Lower leg skin (tissue), 4 donors: ENCODE measurements around the gene ATXN1L. TPM values are rescaled to one million over a fixed set of nuclear protein-coding genes. Genes with fewer than 3 reads are reported as not detected.
"Not testable (repeated sequence)": the region's sequence is repeated elsewhere in the genome, so short reads cannot be mapped to it uniquely, and the experiment has no call there.

ENCODE experiments used
- DNase-seq, 2 donors: peaks; one replicate each; pipeline ENCODE4 v3.0.0-alpha.2; 2019; ENCODE audit warnings: low spot score in 2 of 2
- H3K4me3 ChIP-seq: fragments of 200-600 bp; sonication (generic); 2 replicates; pipeline ENCODE4 v1.5.1; 2017; ENCODE audit warnings: mild to moderate bottlenecking, low read depth; ENCODE audit not compliant: poor library complexity, severe bottlenecking
- CTCF ChIP-seq, 3 donors: fragments of 450-650 bp; IDR thresholded peaks; one replicate each; pipeline ENCODE4 v1.5.1; 2016; ENCODE audit warnings: antibody characterized with exemption in 3 of 3, mild to moderate bottlenecking in 3 of 3, moderate library complexity in 2 of 3
- POLR2A ChIP-seq, 2 donors: fragments of 450-650 bp; IDR thresholded peaks; one replicate each; pipeline ENCODE4 v1.6.1; 2016 to 2017; ENCODE audit warnings: antibody characterized with exemption in 2 of 2, mild to moderate bottlenecking in 1 of 2, moderate library complexity in 1 of 2
- WGBS, 2 donors: methylation state at CpG; one replicate each; pipeline ENCODE4 v1.1.5; 2018; 5-methylcytosine and 5-hydroxymethylcytosine counted together
- intact Hi-C: fragments of 100-400 bp; cut with DNase I; formaldehyde crosslinking; loops from one replicate; pipeline ENCODE4 v1.15.0; 2023; ENCODE audit warnings: low total_unique reads
- total RNA-seq, 4 donors: library from RNA; depleted of rRNA; stranded (reverse); fragments of >200 nt; gene quantifications; one replicate each; pipeline ENCODE4 v1.1.0, GENCODE V29; 2016

ATXN1L gene
- total RNA-seq, 4 donors from 2014 or later, result 21.8 to 29.7 (median 27.2) TPM

GRCh38 chr16:71899171-71899570, 53.4 kb downstream of the ATXN1L start:
- intact Hi-C loops, result no loop called here
- DNase-seq, result no peak
- 99% methylated on average over 4 of the region's 4 CpGs for WGBS, 2 donors
- TF ChIP-seq POLR2A (IDR thresholded peaks at IDR 0.05), result no peak
- no peak for TF ChIP-seq CTCF (IDR thresholded peaks at IDR 0.05)
- no peak overlapping the region for H3K4me3 ChIP-seq

GRCh38 chr16:71902656-71903365, 57.0 kb downstream of the ATXN1L start:
- intact Hi-C loops, result no loop called here
- DNase-seq, result no peak
- H3K4me3 ChIP-seq, result no peak overlapping the region
- TF ChIP-seq CTCF (IDR thresholded peaks at IDR 0.05), result no peak
- whole genome bisulfite sequencing, 2 donors, result 85 to 88% methylated on average over 5 of the region's 5 CpGs

GRCh38 chr16:71903608-71904007, 57.8 kb downstream of the ATXN1L start:
- TF ChIP-seq POLR2A (IDR thresholded peaks at IDR 0.05) (no peak), CTCF (IDR thresholded peaks at IDR 0.05) (no peak)
- no peak for DNase-seq
- H3K4me3 ChIP-seq, result no peak overlapping the region
- WGBS, 2 donors, result 73 to 96% methylated on average over 2 of the region's 2 CpGs
- intact Hi-C loops, result no loop called here

- H3K4me3 ChIP-seq, result no peak overlapping the region
- peak in 1 of 2 donors; percentile 61 for DNase-seq
- intact Hi-C loops, result no loop called here
- 85 to 88% methylated on average over 9 of the region's 9 CpGs for WGBS, 2 donors
- TF ChIP-seq CTCF (IDR thresholded peaks at IDR 0.05) (no peak), POLR2A (IDR thresholded peaks at IDR 0.05) (no peak)
Measured at GRCh38 chr16:71904239-71904638, 58.5 kb downstream of the ATXN1L start.

- intact Hi-C loops, DNase-seq, H3K4me3 ChIP-seq: not testable (repeated sequence)
- 60 to 82% methylated on average over 6 of the region's 6 CpGs for WGBS, 2 donors
Measured at GRCh38 chr16:71905765-71906164, 60.0 kb downstream of the ATXN1L start.

Other genes starting within 250 kb of the ATXN1L start
- 10 to 100 TPM in 2 of 4 donors, 1 to 10 TPM in 2; 3.3 to 11.3 (median 9.5) TPM for gene MARVELD3, start 219.8 kb upstream of the ATXN1L start, total RNA-seq
- gene PHLPP2, start 121.3 kb upstream of the ATXN1L start, total RNA-seq, result 1 to 10 TPM; 2.0 to 4.9 (median 4.1) TPM
- 10 to 100 TPM; 59.6 to 90.6 (median 75.9) TPM for gene AP1G1, start 37.1 kb upstream of the ATXN1L start, total RNA-seq
- gene ZNF821, start 38.2 kb downstream of the ATXN1L start, total RNA-seq, result 10 to 100 TPM; 13.6 to 21.0 (median 17.2) TPM
- gene IST1, start 49.6 kb downstream of the ATXN1L start, total RNA-seq, result 100 to 1,000 TPM; 153 to 227 (median 197) TPM
- gene PKD1L3, start 154.4 kb downstream of the ATXN1L start, total RNA-seq, result under 1 TPM in 2 of 4 donors, not detected in 2; 0.06 to 0.44 TPM
- gene DHODH, start 162.8 kb downstream of the ATXN1L start, total RNA-seq, result 1 to 10 TPM; 3.7 to 7.3 (median 4.7) TPM
- 1 to 10 TPM in 1 of 4 donors, not detected in 3; 1.3 TPM for gene HP, start 208.5 kb downstream of the ATXN1L start, total RNA-seq
- gene HPR, start 217.2 kb downstream of the ATXN1L start, total RNA-seq, result 1 to 10 TPM in 1 of 4 donors, under 1 TPM in 1, not detected in 2; 0.54 to 1.3 TPM
- gene TXNL4B, start 247.6 kb downstream of the ATXN1L start, total RNA-seq, result 10 to 100 TPM; 10.5 to 12.4 (median 11.4) TPM
- 10 to 100 TPM; 47.1 to 93.4 (median 51.2) TPM for gene DHX38, start 247.9 kb downstream of the ATXN1L start, total RNA-seq